Upper lobe of right lung (tissue), 1 donor: ENCODE results near the gene RPS6KA2. TPM values are rescaled to one million over a fixed set of nuclear protein-coding genes. Genes with fewer than 3 reads are reported as not detected.

Source experiments
- ATAC-seq: fragments of 200-7000 bp; cut with Tn5 transposase; one replicate; pipeline ENCODE4 v1.9.1; 2020; ENCODE audit warnings: mild to moderate bottlenecking, moderate library complexity
- DNase-seq: peaks from one replicate; pipeline ENCODE4 v3.0.0-alpha.2; 2020
- H3K27ac ChIP-seq: fragments of 200-600 bp; one replicate; pipeline ENCODE4 v1.8.0; 2022
- H3K27me3 ChIP-seq: fragments of 200-600 bp; one replicate; pipeline ENCODE4 v1.8.0; 2022; ENCODE audit warnings: mild to moderate bottlenecking
- H3K36me3 ChIP-seq: fragments of 200-600 bp; one replicate; pipeline ENCODE4 v1.8.0; 2022
- H3K4me1 ChIP-seq: fragments of 200-600 bp; one replicate; pipeline ENCODE4 v1.8.0; 2022
- H3K4me3 ChIP-seq: fragments of 200-600 bp; one replicate; pipeline ENCODE4 v1.8.0; 2022; ENCODE audit warnings: mild to moderate bottlenecking
- H3K9me3 ChIP-seq: fragments of 200-600 bp; one replicate; pipeline ENCODE4 v1.8.0; 2022
- CTCF ChIP-seq: fragments of 200-600 bp; IDR thresholded peaks from one replicate; pipeline ENCODE4 v1.8.0; 2022; ENCODE audit warnings: antibody characterized with exemption
- intact Hi-C: fragments of 100-400 bp; cut with DNase I; formaldehyde crosslinking; loops from one replicate; pipeline ENCODE4 v1.11.0; 2022
- total RNA-seq: library from RNA; stranded (reverse); fragmentation: NEBNext Ultra II Directional; extraction: Animal tissue kit (Norgen Biotek cat#: 25700); gene quantifications from one replicate; pipeline ENCODE4 v1.2.1, GENCODE V29; 2021
- donor health status: DM: no; HTN: yes; CAD: no; lungs with severe emphysema.

Gene RPS6KA2
- total RNA-seq, 1 donor from 2014 or later, result 136 TPM

DNA sequence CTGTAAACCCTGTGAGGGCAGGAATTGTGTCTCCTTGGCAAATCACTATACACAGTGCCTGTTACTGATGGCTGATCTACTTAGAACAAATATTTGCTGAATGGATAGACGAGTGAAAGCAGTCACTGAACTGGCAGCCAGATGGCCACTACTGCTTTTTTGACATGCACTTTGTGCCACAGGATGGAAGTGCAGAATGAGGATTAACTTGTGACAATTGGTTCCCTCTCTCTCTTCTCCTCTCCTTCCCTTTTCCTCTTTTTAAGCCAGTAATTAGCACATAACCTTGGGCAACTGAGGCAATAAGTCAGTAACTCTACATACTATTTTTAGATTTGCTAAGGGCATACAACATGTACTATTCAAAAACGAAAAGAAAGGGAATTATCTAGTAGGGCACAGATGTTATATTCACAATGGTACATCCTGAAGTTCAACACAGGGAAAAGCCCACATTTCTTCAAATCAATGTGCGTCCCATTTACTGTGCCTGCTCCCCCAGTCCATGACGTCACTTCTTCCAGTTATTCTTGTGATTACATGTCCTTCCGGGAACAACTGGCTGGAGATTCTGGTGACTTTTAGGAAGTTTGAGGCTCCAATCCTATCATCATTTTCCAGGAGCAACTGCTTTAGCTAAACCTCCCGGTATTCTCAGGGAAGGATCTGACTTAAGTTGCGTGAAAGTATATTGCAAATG, 17.0 kb upstream of the RPS6KA2 start:
- ATAC-seq, result peak; percentile 52
- no peak overlapping the region for H3K27ac ChIP-seq

GRCh38 chr6:166642646-166643045, 15.6 kb upstream of the RPS6KA2 start:
- Histone ChIP-seq H3K9me3 (no peaks in the 10 kb centered on the region), H3K4me1 (peaks cover 11% of the 10 kb centered on the region), H3K36me3 (no peaks in the 10 kb centered on the region), H3K27me3 (no peaks in the 10 kb centered on the region), H3K27ac (no peak overlapping the region), H3K4me3 (no peak overlapping the region)
- intact Hi-C loops, result no loop called here
- no peak for TF ChIP-seq CTCF
- ATAC-seq (no peak), DNase-seq (no peak)

More for the DNA sequence above, 17.0 kb upstream of the RPS6KA2 start:
- intact Hi-C loops, result no loop called here
- Histone ChIP-seq H3K9me3 (no peaks in the 10 kb centered on the region), H3K27me3 (no peaks in the 10 kb centered on the region), H3K4me3 (no peak overlapping the region), H3K4me1 (peaks cover 11% of the 10 kb centered on the region), H3K36me3 (no peaks in the 10 kb centered on the region)
- no peak for DNase-seq
- no peak for TF ChIP-seq CTCF

DNA sequence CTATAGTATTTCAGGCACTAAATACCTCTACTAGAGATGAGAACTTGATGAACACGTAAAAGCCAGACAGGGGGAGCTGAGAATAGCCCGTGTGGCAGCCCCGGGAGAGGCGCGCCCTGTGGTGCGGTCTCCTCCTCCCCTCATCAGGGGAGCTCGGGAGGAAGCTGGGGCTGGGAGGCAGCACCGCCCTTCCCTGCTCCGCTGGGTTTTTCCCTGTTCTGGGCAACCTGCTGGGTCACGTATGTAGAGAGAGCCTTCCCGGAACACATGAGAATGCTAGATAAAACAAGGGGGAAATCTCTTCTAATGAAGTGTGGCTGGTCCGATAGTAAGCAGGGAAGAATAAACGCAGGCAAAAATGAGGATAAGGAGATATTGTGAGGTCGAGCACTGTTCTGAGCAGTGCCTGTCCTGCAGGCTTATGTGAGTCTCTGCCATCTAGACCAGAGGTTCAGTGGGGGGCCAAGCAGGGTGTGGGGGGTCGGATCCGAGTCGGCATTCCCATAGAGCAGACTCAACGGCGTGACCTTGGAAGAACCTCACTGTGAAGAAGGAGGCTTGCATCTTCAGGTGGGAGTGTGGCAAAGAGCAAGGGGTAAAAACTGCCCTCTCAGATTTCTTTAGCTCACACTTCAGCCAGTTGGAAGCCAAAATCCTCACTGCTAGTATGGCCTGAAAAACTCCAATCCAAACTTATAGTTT, 13.4 kb upstream of the RPS6KA2 start:
- ATAC-seq (peak; percentile 88), DNase-seq (peak; percentile 77)
- H3K4me3 ChIP-seq, result peak overlapping the region; percentile 11
- peak overlapping the region; percentile 42 for H3K27ac ChIP-seq
- TF ChIP-seq CTCF, result no peak
- peaks cover 17% of the 10 kb centered on the region for H3K4me1 ChIP-seq
- intact Hi-C loops, result no loop called here
- H3K9me3 ChIP-seq, result no peaks in the 10 kb centered on the region
- H3K36me3 ChIP-seq, result no peaks in the 10 kb centered on the region
- H3K27me3 ChIP-seq, result no peaks in the 10 kb centered on the region

GRCh38 chr6:166639921-166640320, 12.9 kb upstream of the RPS6KA2 start:
- no peak overlapping the region for H3K4me3 ChIP-seq
- intact Hi-C loops, result no loop called here
- no peak for ATAC-seq

GRCh38 chr6:166638573-166638964, 11.5 kb upstream of the RPS6KA2 start:
- DNase-seq (no peak), ATAC-seq (no peak)
- Histone ChIP-seq H3K36me3 (no peaks in the 10 kb centered on the region), H3K9me3 (no peaks in the 10 kb centered on the region), H3K4me3 (no peak overlapping the region), H3K4me1 (peaks cover 17% of the 10 kb centered on the region), H3K27me3 (no peaks in the 10 kb centered on the region), H3K27ac (no peak overlapping the region)
- TF ChIP-seq CTCF, result no peak
- intact Hi-C loops, result no loop called here

More at GRCh38 chr6:166639921-166640320, 12.9 kb upstream of the RPS6KA2 start:
- Histone ChIP-seq H3K9me3 (no peaks in the 10 kb centered on the region), H3K27me3 (no peaks in the 10 kb centered on the region), H3K4me1 (peaks cover 17% of the 10 kb centered on the region), H3K36me3 (no peaks in the 10 kb centered on the region), H3K27ac (peak overlapping the region; percentile 42)
- DNase-seq, result no peak
- no peak for TF ChIP-seq CTCF
